GM12878 (cell line): ENCODE measurements around the gene MYL12A. TPM values are rescaled to one million over a fixed set of nuclear protein-coding genes. Genes with fewer than 3 reads are reported as not detected.
A peak's percentile ranks its signal among the peaks of the same experiment; 100 is the strongest.

ENCODE experiments used
- CBFB ChIP-seq: IDR thresholded peaks from 2 replicates; pipeline ENCODE4 v1.6.1; 2016; ENCODE audit warnings: antibody characterized with exemption, low read depth
- CBX5 ChIP-seq: sonication (generic); IDR thresholded peaks from 2 replicates; pipeline ENCODE4 v1.6.1; 2016; ENCODE audit warnings: low read depth, moderate library complexity, mild to moderate bottlenecking, inconsistent platforms
- CHD4 ChIP-seq: fragments of 200-600 bp; sonication (generic); IDR thresholded peaks from 2 replicates; pipeline ENCODE4 v1.6.1; 2016; ENCODE audit warnings: mild to moderate bottlenecking
- ESRRA ChIP-seq: IDR thresholded peaks from 2 replicates; pipeline ENCODE4 v1.6.1; 2012; ENCODE audit warnings: mild to moderate bottlenecking, low read length, improper control_type of control experiment
- FOXK2 ChIP-seq: fragments of 450-650 bp; IDR thresholded peaks from 2 replicates; pipeline ENCODE4 v1.6.1; 2017; ENCODE audit warnings: mild to moderate bottlenecking, moderate library complexity
- HSF1 ChIP-seq: fragments of 150-350 bp; IDR thresholded peaks from 2 replicates; pipeline ENCODE4 v1.6.1; 2014; ENCODE audit warnings: mild to moderate bottlenecking, low read depth, low read length
- MAX ChIP-seq: IDR thresholded peaks from 2 replicates; pipeline ENCODE4 v1.6.1; 2012; ENCODE audit warnings: low read depth, low read length, improper control_type of control experiment
- MEF2A ChIP-seq: IDR thresholded peaks from 2 replicates; pipeline ENCODE4 v1.6.1; 2011; ENCODE audit warnings: low read depth, mild to moderate bottlenecking, low read length, moderate library complexity; ENCODE audit not compliant: insufficient read depth
- MEF2B ChIP-seq: fragments of 450-650 bp; IDR thresholded peaks from 2 replicates; pipeline ENCODE4 v1.6.1; 2018; ENCODE audit warnings: mild to moderate bottlenecking, moderate library complexity; ENCODE audit not compliant: partially characterized antibody, poor library complexity, severe bottlenecking
- MXI1 ChIP-seq: fragments of 150-350 bp; IDR thresholded peaks from 2 replicates; pipeline ENCODE4 v1.6.1; 2011; ENCODE audit warnings: low read depth, mild to moderate bottlenecking, inconsistent platforms, low read length, improper control_type of control experiment
- NFYA ChIP-seq: IDR thresholded peaks from 2 replicates; pipeline ENCODE4 v1.6.1; 2011; ENCODE audit warnings: low read depth, mild to moderate bottlenecking, low read length, improper control_type of control experiment, borderline replicate concordance
- NR2F1 ChIP-seq: fragments of 450-650 bp; conservative IDR thresholded peaks from 2 replicates; pipeline ENCODE4 v1.6.1; 2017; ENCODE audit warnings: mild to moderate bottlenecking
- POLR2AphosphoS2 ChIP-seq: IDR thresholded peaks from 2 replicates; pipeline ENCODE4 v1.6.1; 2011; ENCODE audit warnings: low read depth, mild to moderate bottlenecking, low read length, improper control_type of control experiment, moderate library complexity
- PRDM15 ChIP-seq: fragments of 450-650 bp; formaldehyde crosslinking; IDR thresholded peaks from 2 replicates; pipeline ENCODE4 v1.4.0; 2020; ENCODE audit warnings: mild to moderate bottlenecking, moderate library complexity
- RAD21 ChIP-seq: IDR thresholded peaks from 2 replicates; pipeline ENCODE4 v1.6.1; 2011; ENCODE audit warnings: mild to moderate bottlenecking, low read depth, low read length, moderate library complexity; ENCODE audit not compliant: insufficient read depth
- RB1 ChIP-seq: fragments of 450-650 bp; formaldehyde crosslinking; IDR thresholded peaks from 2 replicates; pipeline ENCODE4 v1.6.1; 2017; ENCODE audit warnings: mild to moderate bottlenecking, borderline replicate concordance
- SMARCA5 ChIP-seq: fragments of 450-650 bp; IDR thresholded peaks from 2 replicates; pipeline ENCODE4 v1.6.1; 2017; ENCODE audit warnings: mild to moderate bottlenecking
- STAT3 ChIP-seq: IDR thresholded peaks from 2 replicates; pipeline ENCODE4 v1.6.1; 2011; ENCODE audit warnings: low read depth, low read length, improper control_type of control experiment
- polyA plus RNA-seq, 11 experiments: library from polyadenylated mRNA; depleted of rRNA in 4 of 11; unstranded in 6 of 11; stranded (reverse) in 5 of 11; fragments of >200 nt; fragmentation: Nextera tagmentation in 4 of 11; fragmentation: Illumina TruSeq in 1 of 11; extraction: Ambion mirVana in 4 of 11; extraction: Trizol in 1 of 11; gene quantifications; 1 replicate in 1 of 11; 2 replicates in 10 of 11; pipeline versions ENCODE4 v1.2.1 to v1.2.3, GENCODE V29; 2011 to 2016; ENCODE audit warnings: inconsistent platforms in 2 of 11, missing spikeins in 2 of 11, low read depth in 1 of 11
- total RNA-seq, 4 experiments: library from RNA; depleted of rRNA in 3 of 4; stranded (reverse); fragments of >200 nt in 3 of 4; fragmentation: Illumina TruSeq in 1 of 4; extraction: Trizol in 1 of 4; gene quantifications; 2 replicates each; pipeline versions ENCODE4 v1.2.1 to v1.2.3, GENCODE V29; 2013 to 2021
- TF ChIP-seq, protein P1 (sequence below): fragments of 450-650 bp; IDR thresholded peaks from 2 replicates; pipeline ENCODE4 v1.6.1; 2017; ENCODE audit warnings: mild to moderate bottlenecking, moderate library complexity
- TF ChIP-seq, protein P2 (sequence below): fragments of 450-650 bp; IDR thresholded peaks from 2 replicates; pipeline ENCODE4 v1.6.1; 2016; ENCODE audit warnings: mild to moderate bottlenecking

Gene MYL12A
- total and polyA plus RNA-seq, 10 of the 15 experiments (the other 5 are each of a cell fraction or from before 2014, with no cell fraction given), result 488 to 1,663 (median 924) TPM

DNA sequence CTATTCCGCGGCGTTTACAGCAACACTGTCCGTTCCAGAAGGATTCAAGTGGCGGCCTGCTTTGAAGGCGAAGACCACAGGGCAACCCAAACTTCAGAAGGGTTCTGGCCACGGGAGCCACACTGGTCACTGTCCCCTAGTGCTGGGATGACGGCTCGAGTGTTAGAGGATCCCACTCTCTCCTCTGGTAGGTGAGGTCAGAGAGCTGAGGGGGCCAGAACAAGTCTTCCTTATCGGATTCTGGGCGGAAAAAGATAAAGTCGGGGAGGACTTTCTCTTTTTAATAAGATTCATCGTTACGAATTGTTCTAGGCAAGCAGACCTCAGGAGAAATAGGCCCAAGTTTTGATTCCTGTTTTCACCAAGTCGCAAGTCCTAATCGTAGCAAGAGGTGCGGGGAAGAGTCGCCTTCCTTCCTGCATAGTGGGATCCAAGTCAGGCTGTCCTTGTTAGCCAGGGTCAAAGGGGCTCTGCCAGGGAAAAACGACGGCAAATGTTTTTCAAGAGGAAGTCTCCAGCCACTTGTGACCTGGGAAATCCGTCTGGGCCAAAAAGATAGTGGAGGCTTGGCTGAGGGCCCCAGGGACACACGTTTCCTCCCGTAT is 864 bp upstream of the MYL12A start (continued):
- TF ChIP-seq CHD4 (no peak), MEF2A (no peak), FOXK2 (no peak), NFYA (no peak), STAT3 (no peak), PRDM15 (CRISPR knock-in tag) (no peak), CBFB (no peak), ESRRA (no peak), HSF1 (no peak), RAD21 (no peak), SMARCA5 (peak; percentile 44), MEF2B (no peak), POLR2AphosphoS2 (no peak; the same call in 1 of the 2 replicates), RB1 (no peak), MAX (no peak), MXI1 (no peak), CBX5 (no peak), NR2F1 (no peak)
- TF ChIP-seq, protein P1, sequence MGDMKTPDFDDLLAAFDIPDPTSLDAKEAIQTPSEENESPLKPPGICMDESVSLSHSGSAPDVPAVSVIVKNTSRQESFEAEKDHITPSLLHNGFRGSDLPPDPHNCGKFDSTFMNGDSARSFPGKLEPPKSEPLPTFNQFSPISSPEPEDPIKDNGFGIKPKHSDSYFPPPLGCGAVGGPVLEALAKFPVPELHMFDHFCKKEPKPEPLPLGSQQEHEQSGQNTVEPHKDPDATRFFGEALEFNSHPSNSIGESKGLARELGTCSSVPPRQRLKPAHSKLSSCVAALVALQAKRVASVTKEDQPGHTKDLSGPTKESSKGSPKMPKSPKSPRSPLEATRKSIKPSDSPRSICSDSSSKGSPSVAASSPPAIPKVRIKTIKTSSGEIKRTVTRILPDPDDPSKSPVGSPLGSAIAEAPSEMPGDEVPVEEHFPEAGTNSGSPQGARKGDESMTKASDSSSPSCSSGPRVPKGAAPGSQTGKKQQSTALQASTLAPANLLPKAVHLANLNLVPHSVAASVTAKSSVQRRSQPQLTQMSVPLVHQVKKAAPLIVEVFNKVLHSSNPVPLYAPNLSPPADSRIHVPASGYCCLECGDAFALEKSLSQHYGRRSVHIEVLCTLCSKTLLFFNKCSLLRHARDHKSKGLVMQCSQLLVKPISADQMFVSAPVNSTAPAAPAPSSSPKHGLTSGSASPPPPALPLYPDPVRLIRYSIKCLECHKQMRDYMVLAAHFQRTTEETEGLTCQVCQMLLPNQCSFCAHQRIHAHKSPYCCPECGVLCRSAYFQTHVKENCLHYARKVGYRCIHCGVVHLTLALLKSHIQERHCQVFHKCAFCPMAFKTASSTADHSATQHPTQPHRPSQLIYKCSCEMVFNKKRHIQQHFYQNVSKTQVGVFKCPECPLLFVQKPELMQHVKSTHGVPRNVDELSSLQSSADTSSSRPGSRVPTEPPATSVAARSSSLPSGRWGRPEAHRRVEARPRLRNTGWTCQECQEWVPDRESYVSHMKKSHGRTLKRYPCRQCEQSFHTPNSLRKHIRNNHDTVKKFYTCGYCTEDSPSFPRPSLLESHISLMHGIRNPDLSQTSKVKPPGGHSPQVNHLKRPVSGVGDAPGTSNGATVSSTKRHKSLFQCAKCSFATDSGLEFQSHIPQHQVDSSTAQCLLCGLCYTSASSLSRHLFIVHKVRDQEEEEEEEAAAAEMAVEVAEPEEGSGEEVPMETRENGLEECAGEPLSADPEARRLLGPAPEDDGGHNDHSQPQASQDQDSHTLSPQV, result no peak
- TF ChIP-seq, protein P2, sequence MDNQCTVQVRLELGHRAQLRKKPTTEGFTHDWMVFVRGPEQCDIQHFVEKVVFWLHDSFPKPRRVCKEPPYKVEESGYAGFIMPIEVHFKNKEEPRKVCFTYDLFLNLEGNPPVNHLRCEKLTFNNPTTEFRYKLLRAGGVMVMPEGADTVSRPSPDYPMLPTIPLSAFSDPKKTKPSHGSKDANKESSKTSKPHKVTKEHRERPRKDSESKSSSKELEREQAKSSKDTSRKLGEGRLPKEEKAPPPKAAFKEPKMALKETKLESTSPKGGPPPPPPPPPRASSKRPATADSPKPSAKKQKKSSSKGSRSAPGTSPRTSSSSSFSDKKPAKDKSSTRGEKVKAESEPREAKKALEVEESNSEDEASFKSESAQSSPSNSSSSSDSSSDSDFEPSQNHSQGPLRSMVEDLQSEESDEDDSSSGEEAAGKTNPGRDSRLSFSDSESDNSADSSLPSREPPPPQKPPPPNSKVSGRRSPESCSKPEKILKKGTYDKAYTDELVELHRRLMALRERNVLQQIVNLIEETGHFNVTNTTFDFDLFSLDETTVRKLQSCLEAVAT, result peak; percentile 63; the same call in 1 of the 2 replicates
